Suppressor macrophage (primary cell): ENCODE measurements around the gene ARHGAP8.
A peak's percentile ranks its signal among the peaks of the same experiment; 100 is the strongest.
"Not testable (repeated sequence)": the region's sequence is repeated elsewhere in the genome, so short reads cannot be mapped to it uniquely, and the experiment has no call there.

Source experiments
- DNase-seq, 4 experiments: peaks; one replicate each; pipeline ENCODE4 v3.0.0-alpha.2; 2020 to 2022

The ARHGAP8 gene

GRCh38 chr22:44739666-44740065 is 12.7 kb upstream of the ARHGAP8 start:
- not testable (repeated sequence) for DNase-seq

GRCh38 chr22:44740307-44740706 is 12.1 kb upstream of the ARHGAP8 start:
- no peak for DNase-seq

- DNase-seq = no peak
These were observed 10.4 kb upstream of the ARHGAP8 start for GRCh38 chr22:44741929-44742328.

- no peak for DNase-seq
These were observed 9.1 kb upstream of the ARHGAP8 start for GRCh38 chr22:44743247-44743646.

- no peak for DNase-seq
These were observed 8.6 kb upstream of the ARHGAP8 start for GRCh38 chr22:44743804-44744211.

GRCh38 chr22:44745853-44746789 is 6.3 kb upstream of the ARHGAP8 start:
- DNase-seq = no peak

GRCh38 chr22:44747784-44748127 is 4.6 kb upstream of the ARHGAP8 start:
- DNase-seq = not testable (repeated sequence)

GRCh38 chr22:44748524-44748923 is 3.9 kb upstream of the ARHGAP8 start:
- no peak for DNase-seq

- no peak for DNase-seq
These were observed 1.9 kb upstream of the ARHGAP8 start for GRCh38 chr22:44750481-44750880.

- no peak for DNase-seq
These were observed 1.0 kb downstream of the ARHGAP8 start for GRCh38 chr22:44753189-44754042.

GRCh38 chr22:44754998-44755397 is 2.6 kb downstream of the ARHGAP8 start:
- no peak for DNase-seq

- no peak for DNase-seq
These were observed 3.0 kb downstream of the ARHGAP8 start for GRCh38 chr22:44755417-44755816.

- no peak for DNase-seq
These were observed 3.6 kb downstream of the ARHGAP8 start for GRCh38 chr22:44755956-44756361.

GRCh38 chr22:44758344-44758973 is 6.1 kb downstream of the ARHGAP8 start:
- DNase-seq = no peak

- no peak for DNase-seq
These were observed 6.6 kb downstream of the ARHGAP8 start for GRCh38 chr22:44759001-44759400.

GRCh38 chr22:44759430-44760310 is 7.3 kb downstream of the ARHGAP8 start:
- no peak for DNase-seq

GRCh38 chr22:44760476-44760875 is 8.1 kb downstream of the ARHGAP8 start:
- no peak for DNase-seq

- DNase-seq = no peak
These were observed 8.7 kb downstream of the ARHGAP8 start for GRCh38 chr22:44761025-44761424.

- DNase-seq = no peak
These were observed 12.0 kb downstream of the ARHGAP8 start for GRCh38 chr22:44764373-44764772.

GRCh38 chr22:44764974-44765373 is 12.6 kb downstream of the ARHGAP8 start:
- peak in 3 of 4 experiments; percentile 17 to 57 (median 44) for DNase-seq

GRCh38 chr22:44765571-44766285 is 13.4 kb downstream of the ARHGAP8 start:
- peak; percentile 19 to 44 (median 28) for DNase-seq
